SU-DHL-6 (cell line): ENCODE data around the gene ANTXR1.
"Not testable (repeated sequence)": the region's sequence is repeated elsewhere in the genome, so short reads cannot be mapped to it uniquely, and the experiment has no call there.

ENCODE experiments used
- H2AFZ ChIP-seq: fragments of 200-600 bp; sonication (generic); 2 replicates; pipeline ENCODE4 v1.6.1; 2014; ENCODE audit warnings: low read depth, mild to moderate bottlenecking, moderate library complexity, mixed read lengths, antibody characterized with exemption, low read length; ENCODE audit not compliant: severe bottlenecking
- H3F3A ChIP-seq: fragments of 200-600 bp; shearing (Covaris generic); 2 replicates; pipeline ENCODE4 v1.6.0; 2016; ENCODE audit warnings: antibody characterized with exemption, mild to moderate bottlenecking; ENCODE audit not compliant: insufficient read depth
- H3K27ac ChIP-seq: fragments of 200-600 bp; sonication (generic); 2 replicates; pipeline ENCODE4 v1.5.1; 2016; ENCODE audit warnings: low read depth, mild to moderate bottlenecking, low read length, moderate library complexity, mixed read lengths
- H3K27me3 ChIP-seq: fragments of 200-600 bp; sonication (generic), shearing (Covaris generic); 2 replicates; pipeline ENCODE4 v1.6.0; 2014; ENCODE audit warnings: mild to moderate bottlenecking, low read length
- H3K36me3 ChIP-seq: fragments of 200-600 bp; sonication (generic); 2 replicates; pipeline ENCODE4 v1.6.1; 2014; ENCODE audit warnings: mild to moderate bottlenecking, low read length, mixed read lengths
- H3K4me2 ChIP-seq: fragments of 300-600, 200-600 bp; shearing (Covaris generic), sonication (generic); 2 replicates; pipeline ENCODE4 v1.6.0; 2014; ENCODE audit warnings: low read length, low read depth, mild to moderate bottlenecking; ENCODE audit not compliant: poor library complexity, severe bottlenecking
- H3K4me3 ChIP-seq: fragments of 200-600 bp; sonication (generic); 2 replicates; pipeline ENCODE4 v1.5.1; 2014; ENCODE audit warnings: antibody characterized with exemption, low read length, mild to moderate bottlenecking, mixed read lengths; ENCODE audit not compliant: insufficient read depth, poor library complexity, severe bottlenecking
- H3K79me2 ChIP-seq: fragments of 200-600 bp; sonication (generic); 2 replicates; pipeline ENCODE4 v1.6.1; 2014; ENCODE audit warnings: mild to moderate bottlenecking, low read length, moderate library complexity; ENCODE audit not compliant: insufficient read depth
- H3K9ac ChIP-seq: fragments of 200-600 bp; sonication (generic); 2 replicates; pipeline ENCODE4 v1.7.0; 2014; ENCODE audit warnings: mild to moderate bottlenecking, low read length
- H3K9me2 ChIP-seq: fragments of 200-600 bp; sonication (generic); replicated peaks from 2 replicates; pipeline ENCODE4 v1.6.1; 2014; ENCODE audit warnings: low read length; ENCODE audit not compliant: insufficient read depth
- H3K9me3 ChIP-seq: fragments of 200-600 bp; sonication (generic); 2 replicates; pipeline ENCODE4 v1.6.1; 2014; ENCODE audit warnings: low read length, mixed read lengths; ENCODE audit not compliant: insufficient read depth
- H4K20me1 ChIP-seq: fragments of 200-600 bp; sonication (generic); 2 replicates; pipeline ENCODE4 v1.6.1; 2014; ENCODE audit warnings: low read depth, mild to moderate bottlenecking, antibody characterized with exemption, low read length, moderate library complexity, mixed read lengths
- EZH2phosphoT487 ChIP-seq: fragments of 200-600 bp; sonication (generic), shearing (Covaris generic); conservative IDR thresholded peaks from 2 replicates; pipeline ENCODE4 v1.6.1; 2018; ENCODE audit warnings: mild to moderate bottlenecking, antibody characterized with exemption, low read length, moderate library complexity, mixed read lengths
- TF ChIP-seq, protein P1 (sequence below): fragments of 200-600 bp; sonication (generic); IDR thresholded peaks from one replicate; pipeline ENCODE4 v1.5.1; 2017; ENCODE audit warnings: antibody characterized with exemption, mild to moderate bottlenecking, low read length, moderate library complexity; ENCODE audit not compliant: insufficient read depth, poor library complexity, severe bottlenecking

ANTXR1 gene

DNA sequence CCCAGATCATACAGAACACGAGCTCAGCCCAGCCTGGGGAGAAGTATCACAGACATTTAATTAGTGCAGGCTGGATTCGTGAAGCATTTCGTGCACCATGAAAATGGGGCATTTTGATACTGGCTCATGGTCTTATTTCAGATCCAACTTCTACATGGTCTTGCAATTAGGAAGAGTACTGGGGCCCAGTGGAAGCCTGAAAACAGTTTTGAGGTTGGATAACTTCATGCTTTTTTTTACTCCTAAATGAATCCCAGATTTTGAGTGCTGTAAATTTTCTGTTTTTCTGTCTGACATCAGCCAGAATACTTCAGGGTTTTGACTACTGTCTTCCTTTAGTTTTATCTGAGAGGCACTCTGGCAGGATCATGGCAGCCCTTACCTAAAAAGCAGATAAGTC, 213.9 kb downstream of the ANTXR1 start:
- no peak overlapping the region for H3K9ac ChIP-seq
- H3K27ac ChIP-seq, result no peak overlapping the region
- H3K27me3 ChIP-seq, result no peaks in the 10 kb centered on the region
- no peaks in the 10 kb centered on the region for H3K9me3 ChIP-seq
- H3K4me2 ChIP-seq, result no peak overlapping the region
- H3K4me3 ChIP-seq, result no peak overlapping the region
- H3K79me2 ChIP-seq, result no peaks in the 10 kb centered on the region
- H2AFZ ChIP-seq, result no peak overlapping the region
- H3K9me2 ChIP-seq, result no peaks in the 10 kb centered on the region
- no peaks in the 10 kb centered on the region for H4K20me1 ChIP-seq
- H3F3A ChIP-seq, result no peaks in the 10 kb centered on the region
- H3K36me3 ChIP-seq, result no peaks in the 10 kb centered on the region
- TF ChIP-seq, protein P1, sequence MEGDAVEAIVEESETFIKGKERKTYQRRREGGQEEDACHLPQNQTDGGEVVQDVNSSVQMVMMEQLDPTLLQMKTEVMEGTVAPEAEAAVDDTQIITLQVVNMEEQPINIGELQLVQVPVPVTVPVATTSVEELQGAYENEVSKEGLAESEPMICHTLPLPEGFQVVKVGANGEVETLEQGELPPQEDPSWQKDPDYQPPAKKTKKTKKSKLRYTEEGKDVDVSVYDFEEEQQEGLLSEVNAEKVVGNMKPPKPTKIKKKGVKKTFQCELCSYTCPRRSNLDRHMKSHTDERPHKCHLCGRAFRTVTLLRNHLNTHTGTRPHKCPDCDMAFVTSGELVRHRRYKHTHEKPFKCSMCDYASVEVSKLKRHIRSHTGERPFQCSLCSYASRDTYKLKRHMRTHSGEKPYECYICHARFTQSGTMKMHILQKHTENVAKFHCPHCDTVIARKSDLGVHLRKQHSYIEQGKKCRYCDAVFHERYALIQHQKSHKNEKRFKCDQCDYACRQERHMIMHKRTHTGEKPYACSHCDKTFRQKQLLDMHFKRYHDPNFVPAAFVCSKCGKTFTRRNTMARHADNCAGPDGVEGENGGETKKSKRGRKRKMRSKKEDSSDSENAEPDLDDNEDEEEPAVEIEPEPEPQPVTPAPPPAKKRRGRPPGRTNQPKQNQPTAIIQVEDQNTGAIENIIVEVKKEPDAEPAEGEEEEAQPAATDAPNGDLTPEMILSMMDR, result no peak
- no peak for TF ChIP-seq EZH2phosphoT487

GRCh38 chr2:69227716-69228115, 214.7 kb downstream of the ANTXR1 start:
- Histone ChIP-seq H3K4me3 (no peak overlapping the region), H3K9me2 (no peaks in the 10 kb centered on the region), H3K79me2 (no peaks in the 10 kb centered on the region), H3K36me3 (no peaks in the 10 kb centered on the region), H3K9me3 (no peaks in the 10 kb centered on the region), H2AFZ (no peak overlapping the region), H3K27ac (no peak overlapping the region), H3K27me3 (no peaks in the 10 kb centered on the region), H3K9ac (no peak overlapping the region), H4K20me1 (no peaks in the 10 kb centered on the region), H3K4me2 (no peak overlapping the region), H3F3A (no peaks in the 10 kb centered on the region)
- TF ChIP-seq EZH2phosphoT487, result no peak
- TF ChIP-seq, protein P1, result no peak

GRCh38 chr2:69230946-69231345, 218.0 kb downstream of the ANTXR1 start:
- not testable (repeated sequence) for H3K9me3 ChIP-seq, H4K20me1 ChIP-seq, H3F3A ChIP-seq, H3K9ac ChIP-seq, H3K27ac ChIP-seq, H2AFZ ChIP-seq, H3K9me2 ChIP-seq, H3K27me3 ChIP-seq, H3K36me3 ChIP-seq, H3K4me3 ChIP-seq, H3K4me2 ChIP-seq, H3K79me2 ChIP-seq

GRCh38 chr2:69231612-69232277, 218.8 kb downstream of the ANTXR1 start:
- no peaks in the 10 kb centered on the region for H3K9me3 ChIP-seq
- H3F3A ChIP-seq, result no peaks in the 10 kb centered on the region
- H3K9me2 ChIP-seq, result no peaks in the 10 kb centered on the region
- H3K9ac ChIP-seq, result no peak overlapping the region
- H2AFZ ChIP-seq, result no peak overlapping the region
- no peaks in the 10 kb centered on the region for H3K79me2 ChIP-seq
- H3K4me3 ChIP-seq, result no peak overlapping the region
- no peaks in the 10 kb centered on the region for H3K36me3 ChIP-seq
- H3K27me3 ChIP-seq, result no peaks in the 10 kb centered on the region
- no peak overlapping the region for H3K27ac ChIP-seq
- TF ChIP-seq EZH2phosphoT487, result no peak
- TF ChIP-seq, protein P1, result no peak
- H4K20me1 ChIP-seq, result no peaks in the 10 kb centered on the region
- no peak overlapping the region for H3K4me2 ChIP-seq

DNA sequence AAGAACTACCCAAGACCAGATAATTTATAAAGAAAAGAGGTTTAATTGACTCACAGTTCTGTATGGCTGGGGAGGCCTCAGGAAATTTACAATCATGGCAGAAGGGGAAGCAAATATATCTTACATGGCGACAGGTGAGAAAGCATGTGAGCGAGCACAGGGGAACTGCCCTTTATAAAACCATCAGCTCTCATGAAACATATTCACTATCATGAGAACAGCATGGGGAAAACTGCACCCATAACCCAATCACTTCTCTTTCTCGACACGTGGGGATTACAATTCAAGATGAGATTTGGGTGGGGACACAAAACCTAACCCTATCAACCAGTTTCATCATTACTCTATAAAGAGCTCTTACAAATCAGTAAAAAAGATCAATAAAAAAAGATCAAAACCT, 222.9 kb downstream of the ANTXR1 start:
- H2AFZ ChIP-seq, H3K4me2 ChIP-seq, H3K9ac ChIP-seq, H3F3A ChIP-seq, H3K27ac ChIP-seq, H3K9me2 ChIP-seq, H3K36me3 ChIP-seq, H4K20me1 ChIP-seq, H3K79me2 ChIP-seq, H3K27me3 ChIP-seq, H3K4me3 ChIP-seq, H3K9me3 ChIP-seq: not testable (repeated sequence)
